ENCODE data around the gene SDK1.

Gene SDK1

GRCh38 chr7:3292694-3293093 lies 8.4 kb upstream of the SDK1 start:
- DNase-seq, result no peak

DNA sequence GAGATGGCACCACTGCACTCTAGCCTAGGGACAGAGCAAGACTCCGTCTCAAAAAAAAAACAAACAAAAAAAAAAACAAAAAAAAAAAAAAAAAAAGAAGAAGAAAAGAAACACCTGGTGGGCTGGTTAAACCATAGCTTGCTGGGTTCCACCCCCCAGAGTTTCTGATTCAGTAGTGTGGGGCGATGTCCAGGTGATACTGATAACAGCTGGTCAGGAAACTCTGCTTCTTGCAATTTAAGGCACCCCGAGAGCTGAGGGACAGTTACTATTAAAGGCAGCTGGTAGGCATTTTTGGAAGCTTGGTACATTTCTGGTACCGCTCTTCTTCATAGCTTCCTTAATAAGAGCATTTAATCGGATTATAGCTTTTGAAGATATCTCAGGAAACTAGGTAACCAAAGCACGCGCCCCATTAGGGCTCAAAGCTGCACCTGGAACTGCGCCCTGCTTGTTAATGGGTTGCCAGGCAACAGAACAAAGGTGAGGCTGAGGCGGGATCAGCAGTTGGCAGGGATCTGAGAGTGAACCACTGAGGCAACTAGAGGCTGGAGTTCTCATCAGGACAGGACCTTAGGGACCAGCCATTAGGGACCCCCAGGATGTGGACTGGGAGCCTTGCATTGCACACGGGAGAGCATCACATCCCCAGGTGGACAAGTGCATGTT lies 6.5 kb upstream of the SDK1 start:
- no peak for DNase-seq

GRCh38 chr7:3297105-3297819 lies 3.8 kb upstream of the SDK1 start:
- no peak for DNase-seq

- no peak for DNase-seq
These were observed 816 bp upstream of the SDK1 start for GRCh38 chr7:3300221-3300650.

DNA sequence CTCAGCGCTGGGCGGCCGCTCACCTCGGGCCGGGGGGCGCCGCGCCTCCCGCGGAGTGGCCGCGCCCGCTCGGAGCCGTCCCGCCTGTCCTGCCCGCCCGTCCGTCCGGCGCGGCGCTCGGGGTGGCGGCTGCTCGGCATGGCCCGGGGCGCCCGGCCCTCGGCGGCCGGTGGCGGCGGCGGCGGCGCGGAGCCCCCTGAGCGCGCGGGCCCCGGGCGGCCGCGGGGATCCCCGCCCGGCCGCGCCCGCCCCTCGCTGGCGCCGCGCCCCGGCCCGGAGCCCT lies 338 bp downstream of the SDK1 start:
- DNase-seq, result no peak

DNA sequence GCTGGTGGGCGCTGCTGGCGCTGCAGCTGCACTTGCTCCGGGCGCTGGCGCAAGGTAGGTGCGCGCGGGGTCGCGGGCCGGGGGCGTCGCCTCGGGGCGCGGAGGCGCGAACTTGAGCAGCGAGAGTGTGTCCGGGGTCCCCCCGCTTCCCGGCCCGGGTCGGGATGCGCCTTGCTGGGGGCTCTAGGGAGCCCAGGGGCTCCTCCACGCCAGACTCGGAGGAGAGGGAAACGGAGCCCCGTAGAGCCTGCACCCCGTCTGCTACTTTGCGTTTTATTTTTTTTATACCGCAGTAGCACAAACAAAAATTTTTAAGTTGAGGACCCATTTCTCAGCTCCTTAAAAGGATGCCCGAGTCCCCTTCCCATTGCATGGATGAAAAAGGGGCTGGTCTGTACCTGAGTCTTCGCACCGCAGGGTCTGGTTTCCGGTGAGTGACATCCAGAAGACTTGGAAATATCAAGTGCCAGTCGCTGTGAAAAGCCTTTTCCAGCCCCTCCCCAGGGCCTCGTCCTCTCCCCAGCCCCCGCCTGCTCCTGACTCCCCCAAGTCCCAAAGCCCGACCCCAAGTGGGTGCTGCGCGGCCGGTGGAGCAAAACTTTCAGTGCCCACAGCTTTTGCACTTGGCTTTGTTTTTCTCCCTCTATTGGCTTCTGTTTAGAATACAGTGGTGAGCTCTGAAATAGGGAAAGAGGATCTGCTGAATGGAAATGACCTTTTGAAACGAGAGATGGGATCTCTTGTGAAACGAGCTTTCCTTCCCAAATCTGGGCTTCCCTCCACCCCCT lies 973 bp downstream of the SDK1 start:
- no peak for DNase-seq

- no peak for DNase-seq
These were observed 1.7 kb downstream of the SDK1 start for GRCh38 chr7:3302681-3303320.

DNA sequence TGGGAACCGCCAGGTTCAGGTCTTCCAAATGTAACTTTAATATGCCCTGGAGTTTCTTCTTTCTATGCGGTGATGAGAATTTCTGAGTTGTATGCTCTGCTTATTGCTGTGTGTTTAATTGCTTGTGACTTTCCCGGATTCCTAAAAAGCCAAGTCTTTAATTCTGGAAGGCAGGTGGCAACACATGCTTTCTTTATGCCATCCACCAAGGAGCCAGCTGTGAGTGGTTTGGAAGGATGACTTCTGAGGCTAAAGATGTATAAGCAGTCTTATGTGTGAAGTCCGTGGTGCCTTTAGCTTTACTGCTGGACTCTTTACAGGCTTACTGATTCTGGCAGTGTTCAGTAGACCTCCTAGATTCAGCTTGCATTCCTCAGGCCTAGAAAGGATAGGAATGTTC lies 3.1 kb downstream of the SDK1 start:
- no peak for DNase-seq

- no peak for DNase-seq
These were observed 6.4 kb downstream of the SDK1 start for GRCh38 chr7:3307435-3307834.

DNA sequence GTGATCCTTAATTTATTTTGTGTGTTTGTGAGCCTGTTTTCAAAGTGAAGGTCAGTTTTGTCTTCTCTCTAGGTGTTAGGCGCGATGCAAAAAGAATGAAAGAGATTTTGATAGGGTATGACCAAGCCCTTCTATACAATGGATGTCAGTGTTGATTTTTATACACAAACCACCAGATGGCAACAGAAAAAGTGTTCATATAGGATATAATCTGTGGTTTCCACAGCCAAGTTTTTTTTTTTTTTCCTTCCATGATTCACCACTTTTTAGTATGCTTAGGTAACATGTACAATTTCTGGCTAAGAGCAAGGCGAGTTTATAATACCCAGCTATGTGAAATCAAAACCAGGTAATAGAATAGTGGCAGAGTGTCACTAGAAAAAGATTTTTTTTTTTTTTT lies 8.1 kb downstream of the SDK1 start:
- no peak for DNase-seq

DNA sequence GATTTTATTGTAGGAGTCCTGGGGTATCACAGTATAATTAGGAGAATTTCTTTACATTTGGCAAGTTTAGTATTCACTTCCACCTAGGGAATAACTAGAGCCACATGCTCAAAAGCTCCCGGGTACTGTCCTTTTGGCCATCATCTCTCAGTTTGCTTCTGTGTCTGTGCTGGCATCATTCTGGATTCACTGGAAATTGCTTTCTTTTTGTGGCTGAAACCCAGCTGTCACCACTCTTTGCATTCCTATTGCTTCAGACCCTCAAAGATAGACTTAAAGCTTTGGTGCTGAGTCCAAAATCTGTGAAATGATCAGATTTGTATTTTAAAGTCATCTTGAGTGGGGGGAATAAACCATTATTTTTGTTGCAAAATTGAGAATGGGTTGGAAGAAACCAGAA lies 8.9 kb downstream of the SDK1 start:
- DNase-seq, result no peak

DNA sequence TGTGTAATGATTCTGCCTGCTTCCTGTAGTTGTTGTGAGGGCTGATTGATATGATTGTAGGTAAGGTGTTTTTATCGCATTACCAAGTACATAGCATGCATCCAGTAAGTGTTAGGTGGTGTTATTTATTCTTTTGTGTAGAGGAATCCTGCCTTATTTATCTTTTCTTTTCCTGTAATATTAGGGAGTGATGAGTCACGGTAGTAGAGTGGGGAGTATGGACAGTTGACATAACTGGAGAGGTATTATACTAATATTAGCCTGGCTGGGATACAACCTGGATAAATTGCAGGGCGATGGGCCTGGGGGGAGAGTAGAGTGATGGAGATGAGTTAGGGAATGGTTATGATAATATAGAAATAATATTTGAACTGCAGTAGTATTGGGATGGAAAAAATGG lies 9.8 kb downstream of the SDK1 start:
- DNase-seq, result no peak

- DNase-seq, result no peak
These were observed 11.5 kb downstream of the SDK1 start for GRCh38 chr7:3312583-3312982.

DNA sequence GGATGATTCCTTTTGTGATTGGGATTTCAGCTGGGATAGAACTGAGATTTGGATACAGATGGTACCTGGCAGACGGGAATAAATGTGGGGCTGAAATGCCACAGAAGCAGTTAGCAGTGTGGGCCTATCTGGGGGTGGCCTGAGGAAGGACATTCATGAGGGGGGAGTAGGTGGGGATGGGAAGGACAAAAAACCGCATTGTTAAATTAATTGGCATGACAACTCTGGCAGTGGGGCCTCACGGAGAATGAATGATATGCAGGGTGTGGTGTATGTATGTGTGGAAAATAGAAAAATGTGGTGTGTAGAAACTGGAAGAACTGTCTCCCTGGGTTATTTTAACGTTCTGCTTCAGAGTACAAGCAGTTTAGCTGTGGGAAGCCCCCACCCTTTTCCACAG lies 17.8 kb downstream of the SDK1 start:
- no peak for DNase-seq

DNA sequence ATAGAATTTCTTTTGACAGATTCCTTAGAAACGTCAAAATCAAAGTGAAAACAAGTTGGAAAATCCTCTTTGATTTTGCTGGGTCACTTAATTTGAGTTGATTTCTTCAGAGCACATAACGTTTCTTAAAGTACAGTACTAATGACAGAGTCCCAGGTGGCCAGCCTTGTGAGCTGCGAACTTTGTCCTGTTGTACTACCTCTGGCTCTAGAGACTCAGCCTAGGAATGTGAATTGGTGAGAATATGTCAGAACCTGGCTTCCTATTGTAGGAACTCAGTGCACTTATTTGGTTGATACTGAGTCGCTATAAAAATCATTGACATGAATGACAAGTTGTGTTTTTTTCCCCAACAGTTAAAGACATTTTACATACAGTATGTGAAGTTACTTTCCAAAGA lies 20.2 kb downstream of the SDK1 start:
- no peak for DNase-seq

- no peak for DNase-seq
These were observed 20.7 kb downstream of the SDK1 start for GRCh38 chr7:3321745-3322144.

- DNase-seq, result no peak
These were observed 25.2 kb downstream of the SDK1 start for GRCh38 chr7:3326246-3326645.

DNA sequence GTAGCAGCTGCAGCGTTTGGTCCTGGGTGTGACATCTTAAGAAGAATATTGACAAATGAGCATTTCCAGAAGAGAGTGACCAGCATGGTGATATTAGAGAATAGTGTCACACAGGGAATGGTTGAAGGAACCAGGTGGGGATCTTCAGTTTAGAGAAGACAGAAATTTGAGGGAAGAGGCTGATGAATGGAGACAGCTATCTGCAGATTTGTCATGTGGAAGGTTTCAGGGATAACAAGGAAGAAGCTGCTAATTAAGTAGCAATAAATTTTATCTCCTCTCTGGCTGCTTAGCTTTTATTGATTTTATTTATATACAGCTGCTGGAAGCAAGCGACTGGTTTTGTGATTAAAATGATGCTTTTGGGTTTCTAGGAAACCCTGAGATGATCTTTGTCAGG lies 26.0 kb downstream of the SDK1 start:
- DNase-seq, result no peak

DNA sequence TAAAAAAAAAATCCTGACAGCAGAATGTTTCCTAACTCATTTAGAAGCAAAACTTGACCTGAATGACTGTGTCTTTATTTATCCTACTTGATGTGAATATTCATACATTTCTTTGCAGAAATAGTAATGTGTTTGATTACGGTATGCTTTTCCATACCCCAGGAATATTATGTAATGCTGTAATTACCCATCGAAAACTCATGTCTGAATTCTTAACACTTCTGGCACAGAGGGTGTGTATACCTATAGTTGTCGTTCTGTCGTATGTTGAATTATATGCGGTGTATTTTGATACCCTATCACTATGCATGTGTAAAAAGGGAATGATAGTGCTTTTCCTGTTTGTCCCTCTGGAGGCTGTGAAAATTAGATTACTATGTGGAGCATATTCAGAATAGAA lies 26.6 kb downstream of the SDK1 start:
- DNase-seq, result no peak

- no peak for DNase-seq
These were observed 31.3 kb downstream of the SDK1 start for GRCh38 chr7:3332308-3332707.

- DNase-seq, result no peak
These were observed 32.8 kb downstream of the SDK1 start for GRCh38 chr7:3333861-3334260.

DNA sequence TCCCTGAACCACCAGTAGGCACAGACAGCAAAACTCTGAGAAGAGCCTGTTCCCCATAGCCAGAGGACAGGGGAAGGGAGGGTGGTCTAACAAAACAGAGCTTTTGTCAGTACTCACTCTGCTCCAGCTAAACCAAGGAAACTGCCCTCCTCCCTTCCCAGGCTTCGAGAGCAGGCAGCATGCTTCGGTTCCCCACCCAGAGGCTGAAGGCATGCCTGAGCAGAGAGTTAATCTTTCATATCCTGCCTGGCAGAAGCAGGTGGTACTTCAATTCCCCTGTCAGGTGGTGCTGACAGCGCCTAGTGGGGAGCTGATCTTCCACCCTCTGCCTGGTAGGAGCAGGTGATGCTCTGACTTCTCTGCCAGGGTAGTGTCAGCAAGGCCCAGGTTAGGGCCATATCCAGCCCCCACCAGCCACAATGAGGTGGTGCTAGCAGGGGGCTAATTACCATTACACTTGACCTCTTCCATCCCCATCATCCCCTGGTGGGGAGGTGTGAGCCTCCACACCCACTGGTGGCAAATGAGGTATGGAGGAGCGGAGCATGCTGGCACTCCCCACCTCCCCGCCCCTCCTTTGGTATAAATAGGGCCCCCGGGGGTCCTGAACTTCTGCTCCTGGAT lies 35.1 kb downstream of the SDK1 start:
- DNase-seq, result no peak

DNA sequence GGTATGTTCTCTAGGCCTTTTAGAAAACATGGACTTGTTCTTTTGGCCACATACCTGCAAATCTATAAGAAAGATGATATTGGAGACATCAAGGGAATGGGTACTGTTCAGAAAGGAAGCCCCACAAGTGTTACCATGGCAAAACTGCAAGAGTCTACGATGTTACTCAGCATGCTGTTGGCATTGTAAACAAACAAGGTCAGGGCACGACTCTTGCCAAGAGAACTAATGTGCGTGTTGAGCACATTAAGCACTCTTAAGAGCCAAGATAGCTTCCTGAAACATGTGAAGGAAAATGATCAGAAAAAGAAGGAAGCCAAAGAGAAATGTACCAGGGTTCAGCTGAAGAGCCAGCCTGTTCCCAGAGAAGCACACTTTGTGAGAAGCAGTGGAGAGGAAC lies 37.1 kb downstream of the SDK1 start:
- no peak for DNase-seq

Measured in AML-193 (cell line).